ENCODE results near the gene LARP4B.

DNA sequence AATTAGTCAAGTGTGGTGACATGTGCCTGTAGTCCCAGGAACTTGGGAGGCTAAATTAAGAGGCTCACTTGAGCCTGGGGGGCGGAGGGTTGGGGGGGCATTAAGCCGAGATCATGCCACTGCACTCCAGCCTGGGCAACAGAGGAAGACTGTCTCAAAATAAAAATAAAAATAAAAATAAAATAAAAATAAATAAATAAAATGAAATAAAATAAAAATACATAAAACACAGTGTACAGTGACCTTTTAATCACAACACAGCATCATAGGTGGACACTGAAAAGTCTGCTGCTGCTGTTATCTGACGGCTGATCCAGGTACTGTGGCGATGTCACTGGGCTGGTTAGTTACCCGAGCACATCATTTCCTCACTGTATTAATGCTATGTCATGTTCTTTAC lies 27.1 kb downstream of the LARP4B start:
- TF ChIP-seq TAF1 (conservative IDR thresholded peaks at IDR 0.05) (no peak), YY1 (IDR thresholded peaks at IDR 0.05) (no peak), RAD21 (IDR thresholded peaks at IDR 0.05) (no peak), EGR1 (IDR thresholded peaks at IDR 0.05; ENCODE audit: low read depth in 2 of 2) (no peak), RXRA (IDR thresholded peaks at IDR 0.05) (no peak), SP1 (IDR thresholded peaks at IDR 0.05) (no peak), NR2F2 (IDR thresholded peaks at IDR 0.05) (no peak)
- TF ChIP-seq, protein P1, sequence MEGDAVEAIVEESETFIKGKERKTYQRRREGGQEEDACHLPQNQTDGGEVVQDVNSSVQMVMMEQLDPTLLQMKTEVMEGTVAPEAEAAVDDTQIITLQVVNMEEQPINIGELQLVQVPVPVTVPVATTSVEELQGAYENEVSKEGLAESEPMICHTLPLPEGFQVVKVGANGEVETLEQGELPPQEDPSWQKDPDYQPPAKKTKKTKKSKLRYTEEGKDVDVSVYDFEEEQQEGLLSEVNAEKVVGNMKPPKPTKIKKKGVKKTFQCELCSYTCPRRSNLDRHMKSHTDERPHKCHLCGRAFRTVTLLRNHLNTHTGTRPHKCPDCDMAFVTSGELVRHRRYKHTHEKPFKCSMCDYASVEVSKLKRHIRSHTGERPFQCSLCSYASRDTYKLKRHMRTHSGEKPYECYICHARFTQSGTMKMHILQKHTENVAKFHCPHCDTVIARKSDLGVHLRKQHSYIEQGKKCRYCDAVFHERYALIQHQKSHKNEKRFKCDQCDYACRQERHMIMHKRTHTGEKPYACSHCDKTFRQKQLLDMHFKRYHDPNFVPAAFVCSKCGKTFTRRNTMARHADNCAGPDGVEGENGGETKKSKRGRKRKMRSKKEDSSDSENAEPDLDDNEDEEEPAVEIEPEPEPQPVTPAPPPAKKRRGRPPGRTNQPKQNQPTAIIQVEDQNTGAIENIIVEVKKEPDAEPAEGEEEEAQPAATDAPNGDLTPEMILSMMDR (IDR thresholded peaks at IDR 0.05; ENCODE audit: low read depth, low read length, missing input control): no peak
- TF ChIP-seq, protein P2, sequence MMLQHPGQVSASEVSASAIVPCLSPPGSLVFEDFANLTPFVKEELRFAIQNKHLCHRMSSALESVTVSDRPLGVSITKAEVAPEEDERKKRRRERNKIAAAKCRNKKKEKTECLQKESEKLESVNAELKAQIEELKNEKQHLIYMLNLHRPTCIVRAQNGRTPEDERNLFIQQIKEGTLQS (IDR thresholded peaks at IDR 0.05): no peak
- TF ChIP-seq, protein P3, sequence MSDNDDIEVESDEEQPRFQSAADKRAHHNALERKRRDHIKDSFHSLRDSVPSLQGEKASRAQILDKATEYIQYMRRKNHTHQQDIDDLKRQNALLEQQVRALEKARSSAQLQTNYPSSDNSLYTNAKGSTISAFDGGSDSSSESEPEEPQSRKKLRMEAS (IDR thresholded peaks at IDR 0.05): no peak
- TF ChIP-seq, protein P4, sequence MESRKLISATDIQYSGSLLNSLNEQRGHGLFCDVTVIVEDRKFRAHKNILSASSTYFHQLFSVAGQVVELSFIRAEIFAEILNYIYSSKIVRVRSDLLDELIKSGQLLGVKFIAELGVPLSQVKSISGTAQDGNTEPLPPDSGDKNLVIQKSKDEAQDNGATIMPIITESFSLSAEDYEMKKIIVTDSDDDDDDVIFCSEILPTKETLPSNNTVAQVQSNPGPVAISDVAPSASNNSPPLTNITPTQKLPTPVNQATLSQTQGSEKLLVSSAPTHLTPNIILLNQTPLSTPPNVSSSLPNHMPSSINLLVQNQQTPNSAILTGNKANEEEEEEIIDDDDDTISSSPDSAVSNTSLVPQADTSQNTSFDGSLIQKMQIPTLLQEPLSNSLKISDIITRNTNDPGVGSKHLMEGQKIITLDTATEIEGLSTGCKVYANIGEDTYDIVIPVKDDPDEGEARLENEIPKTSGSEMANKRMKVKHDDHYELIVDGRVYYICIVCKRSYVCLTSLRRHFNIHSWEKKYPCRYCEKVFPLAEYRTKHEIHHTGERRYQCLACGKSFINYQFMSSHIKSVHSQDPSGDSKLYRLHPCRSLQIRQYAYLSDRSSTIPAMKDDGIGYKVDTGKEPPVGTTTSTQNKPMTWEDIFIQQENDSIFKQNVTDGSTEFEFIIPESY (IDR thresholded peaks at IDR 0.05): no peak
